ENCODE measurements around the gene CD96.

DNA sequence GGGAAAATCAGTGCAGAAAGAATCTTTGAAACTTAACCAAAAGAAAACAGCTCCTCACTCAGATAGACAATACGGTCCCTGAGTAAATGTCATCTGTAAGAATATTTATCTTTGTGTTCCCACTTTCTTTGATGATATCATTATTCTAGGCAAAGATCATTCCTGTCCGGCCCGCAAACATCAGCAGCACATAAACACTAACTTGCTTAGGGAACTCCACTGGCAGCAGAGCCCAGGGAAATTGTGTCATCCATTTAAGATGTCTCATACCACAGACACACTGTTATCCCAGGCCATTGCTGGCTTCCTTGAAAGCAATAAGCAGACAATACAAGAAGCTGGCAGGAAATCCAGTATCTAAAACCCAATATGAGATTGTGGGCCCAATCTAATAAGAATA lies 20.1 kb upstream of the CD96 start:
- TF ChIP-seq, protein P1, sequence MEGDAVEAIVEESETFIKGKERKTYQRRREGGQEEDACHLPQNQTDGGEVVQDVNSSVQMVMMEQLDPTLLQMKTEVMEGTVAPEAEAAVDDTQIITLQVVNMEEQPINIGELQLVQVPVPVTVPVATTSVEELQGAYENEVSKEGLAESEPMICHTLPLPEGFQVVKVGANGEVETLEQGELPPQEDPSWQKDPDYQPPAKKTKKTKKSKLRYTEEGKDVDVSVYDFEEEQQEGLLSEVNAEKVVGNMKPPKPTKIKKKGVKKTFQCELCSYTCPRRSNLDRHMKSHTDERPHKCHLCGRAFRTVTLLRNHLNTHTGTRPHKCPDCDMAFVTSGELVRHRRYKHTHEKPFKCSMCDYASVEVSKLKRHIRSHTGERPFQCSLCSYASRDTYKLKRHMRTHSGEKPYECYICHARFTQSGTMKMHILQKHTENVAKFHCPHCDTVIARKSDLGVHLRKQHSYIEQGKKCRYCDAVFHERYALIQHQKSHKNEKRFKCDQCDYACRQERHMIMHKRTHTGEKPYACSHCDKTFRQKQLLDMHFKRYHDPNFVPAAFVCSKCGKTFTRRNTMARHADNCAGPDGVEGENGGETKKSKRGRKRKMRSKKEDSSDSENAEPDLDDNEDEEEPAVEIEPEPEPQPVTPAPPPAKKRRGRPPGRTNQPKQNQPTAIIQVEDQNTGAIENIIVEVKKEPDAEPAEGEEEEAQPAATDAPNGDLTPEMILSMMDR (IDR thresholded peaks at IDR 0.05; ENCODE audit: insufficient read depth, low read length), result no peak
- TF ChIP-seq GABPA (IDR thresholded peaks at IDR 0.05; ENCODE audit: low read depth), result no peak

All from HL-60 (cell line).